B cell (primary cell): Measurements from ENCODE around the gene VSTM2L. TPM values are rescaled to one million over a fixed set of nuclear protein-coding genes. Genes with fewer than 3 reads are reported as not detected.

ENCODE experiments used
- ATAC-seq: fragments of 200-7000 bp; cut with Tn5 transposase; one replicate; pipeline ENCODE4 v1.10.0; 2021; ENCODE audit warnings: low read depth, mild to moderate bottlenecking, moderate number of reproducible peaks, moderate library complexity
- CTCF ChIA-PET: fragments of 350-600 bp; sonication (Branson Sonifier 250); formaldehyde crosslinking; loops from one replicate; lab custom pipeline; 2021; ENCODE audit warnings: antibody characterized with exemption, inconsistent platforms; lab: Charles Lee
- POLR2A ChIA-PET: fragments of 350-600 bp; sonication (Branson Sonifier 250); formaldehyde crosslinking; loops from one replicate; lab custom pipeline; 2021; ENCODE audit warnings: antibody characterized with exemption; lab: Charles Lee
- DNase-seq: peaks from one replicate; pipeline ENCODE4 v3.0.0; 2013
- H2AFZ ChIP-seq: 2 replicates; pipeline ENCODE4 v1.6.1; 2012; ENCODE audit warnings: mild to moderate bottlenecking, low read depth, low read length; ENCODE audit not compliant: insufficient read depth, poor library complexity, severe bottlenecking
- H3K27ac ChIP-seq, 2 donors: 1 replicate in 1 of 2; 2 replicates in 1 of 2; pipeline ENCODE4 v1.5.1; 2012 to 2013; ENCODE audit warnings: low read length in 2 of 2, mild to moderate bottlenecking in 2 of 2, moderate library complexity in 1 of 2
- H3K27me3 ChIP-seq, 4 experiments: fragments of 200-600 bp in 1 of 4; sonication (generic) in 1 of 4; replicated peaks in 1 of 4; 1 replicate in 2 of 4; 2 replicates in 2 of 4; pipeline versions ENCODE4 v1.6.1 to v1.7.0; 2013 to 2016; ENCODE audit warnings: low read length in 3 of 4, mild to moderate bottlenecking in 2 of 4, mixed read lengths in 1 of 4, moderate library complexity in 1 of 4; ENCODE audit not compliant: insufficient read depth in 4 of 4, control insufficient read depth in 3 of 4; ENCODE audit errors: control extremely low read depth in 1 of 4
- H3K36me3 ChIP-seq, 2 experiments: replicated peaks in 1 of 2; 1 replicate in 1 of 2; 2 replicates in 1 of 2; pipeline versions ENCODE4 v1.6.1 to v1.7.1; 2013; ENCODE audit warnings: low read length in 1 of 2; ENCODE audit not compliant: insufficient read depth in 2 of 2, control insufficient read depth in 1 of 2; ENCODE audit errors: control extremely low read depth in 1 of 2, extremely low read depth in 1 of 2
- H3K4me1 ChIP-seq, 2 donors: fragments of 200-600 bp in 1 of 2; sonication (generic) in 1 of 2; 1 replicate in 1 of 2; 2 replicates in 1 of 2; pipeline versions ENCODE4 v1.5.1 to v1.6.1; 2013 to 2017; ENCODE audit warnings: low read length in 2 of 2; ENCODE audit not compliant: control insufficient read depth in 2 of 2, insufficient read depth in 2 of 2
- H3K4me2 ChIP-seq: replicated peaks from 2 replicates; pipeline ENCODE3; 2012; ENCODE audit warnings: mild to moderate bottlenecking, low read depth, low read length; ENCODE audit not compliant: poor library complexity, severe bottlenecking
- H3K4me3 ChIP-seq, 5 experiments: fragments of 200-600 bp in 1 of 5; sonication (generic) in 1 of 5; 1 replicate in 3 of 5; 2 replicates in 2 of 5; pipeline versions ENCODE4 v1.5.1 to v1.7.0; 2011 to 2016; ENCODE audit warnings: low read length in 4 of 5, mild to moderate bottlenecking in 4 of 5, low read depth in 2 of 5, control low read depth in 1 of 5, moderate library complexity in 1 of 5; ENCODE audit not compliant: insufficient read depth in 1 of 5; ENCODE audit errors: control extremely low read depth in 1 of 5, extremely low read depth in 1 of 5
- H3K79me2 ChIP-seq: fragments of 200-600 bp; sonication (generic); one replicate; pipeline ENCODE4 v1.6.0; 2016; ENCODE audit warnings: low read length; ENCODE audit not compliant: control insufficient read depth, insufficient read depth
- H3K9ac ChIP-seq: fragments of 200-600 bp; sonication (generic); 2 replicates; pipeline ENCODE4 v1.6.1; 2017; ENCODE audit warnings: mild to moderate bottlenecking, low read length, moderate library complexity
- H3K9me3 ChIP-seq, 3 donors: one replicate each; pipeline versions ENCODE4 v1.6.1 to v1.7.1; 2013; ENCODE audit warnings: low read length in 2 of 3; ENCODE audit not compliant: control insufficient read depth in 2 of 3, insufficient read depth in 1 of 3; ENCODE audit errors: control extremely low read depth in 1 of 3
- H4K20me1 ChIP-seq: 2 replicates; pipeline ENCODE4 v1.6.0; 2012; ENCODE audit warnings: mild to moderate bottlenecking, low read length; ENCODE audit not compliant: insufficient read depth, control insufficient read depth, poor library complexity, severe bottlenecking
- H3K27ac Mint-ChIP-seq: one replicate; pipeline ENCODE4 v1.8.0; 2021; ENCODE audit warnings: mixed read lengths
- H3K27me3 Mint-ChIP-seq: one replicate; pipeline ENCODE4 v1.8.0; 2021; ENCODE audit warnings: mixed read lengths
- H3K4me1 Mint-ChIP-seq: one replicate; pipeline ENCODE4 v1.8.0; 2021; ENCODE audit warnings: mixed read lengths
- H3K4me3 Mint-ChIP-seq: one replicate; pipeline ENCODE4 v1.8.0; 2021; ENCODE audit warnings: mixed read lengths
- H3K9me3 Mint-ChIP-seq: one replicate; pipeline ENCODE4 v1.8.0; 2022; ENCODE audit warnings: mixed read lengths; ENCODE audit not compliant: insufficient read depth
- CTCF ChIP-seq: fragments of 200-600 bp; IDR thresholded peaks from one replicate; pipeline ENCODE4 v1.8.0; 2022; ENCODE audit warnings: antibody characterized with exemption, mild to moderate bottlenecking
- EZH2 ChIP-seq: IDR thresholded peaks from 2 replicates; pipeline ENCODE4 v1.6.1; 2012; ENCODE audit warnings: borderline replicate concordance, low read depth, mild to moderate bottlenecking, moderate library complexity, low read length; ENCODE audit not compliant: insufficient read depth, poor library complexity, severe bottlenecking
- WGBS: methylation state at CpG from one replicate; pipeline ENCODE4 v1.1.5; 2013; ENCODE audit warnings: missing lambda C conversion rate; ENCODE audit not compliant: insufficient coverage; 5-methylcytosine and 5-hydroxymethylcytosine counted together
- intact Hi-C: fragments of 100-400 bp; cut with micrococcal nuclease; formaldehyde crosslinking; loops from one replicate; pipeline ENCODE4 v1.10.0; 2022
- polyA plus RNA-seq: library from polyadenylated mRNA; depleted of rRNA; stranded (reverse); fragments of >200 nt; gene quantifications from 2 replicates; pipeline ENCODE4 v1.2.3, GENCODE V29; 2012
- total RNA-seq, 2 donors: library from RNA; stranded (reverse); fragments of 120-200 nt in 1 of 2; gene quantifications; 1 replicate in 1 of 2; 2 replicates in 1 of 2; pipeline versions ENCODE4 v1.2.3 to v1.2.4, GENCODE V29; 2013 to 2022

The VSTM2L gene
- total and polyA plus RNA-seq, 2 donors (not counting 1 experiment from before 2014, with no cell fraction given) = 0.25 TPM; not detected in 1

GRCh38 chr20:37903317-37904007 lies 535 bp downstream of the VSTM2L start:
- CTCF ChIA-PET = interaction anchor here (1.3 kb wide), 1 partner anchor 88 kb away, joined by 4 read pairs; no protein-coding TSS in a partner anchor
- H3K4me3 Mint-ChIP-seq = peak overlapping the region; percentile 86

More at GRCh38 chr20:37903317-37904007, 535 bp downstream of the VSTM2L start:
- no peak for ATAC-seq
- Histone ChIP-seq H3K4me2 (peak overlapping the region; percentile 74), H3K9ac (peak overlapping the region; percentile 37), H4K20me1 (no peaks in the 10 kb centered on the region), H3K4me1 (peaks cover 10 to 17% of the 10 kb centered on the region in 2 donors), H3K79me2 (no peaks in the 10 kb centered on the region), H3K27me3 (peaks cover 0 to 58% (median 22%) of the 10 kb centered on the region in 4 experiments), H3K4me3 (peak overlapping the region in 2 of 5 experiments; percentile 5 to 33), H3K27ac (no peak overlapping the region), H3K9me3 (peaks cover 0 to 11% (median 0%) of the 10 kb centered on the region in 3 donors), H2AFZ (peak overlapping the region; percentile 46), H3K36me3 (no peaks in the 10 kb centered on the region)
- TF ChIP-seq EZH2 = no peak
- peak; percentile 45 for TF ChIP-seq CTCF
- WGBS = 30% methylated on average over 66 of the region's 67 CpGs
- POLR2A ChIA-PET = no interaction called here
- Mint-ChIP-seq H3K27me3 (peaks cover 60% of the 10 kb centered on the region), H3K9me3 (no peaks in the 10 kb centered on the region), H3K27ac (peak overlapping the region; percentile 69), H3K4me1 (peaks cover 14% of the 10 kb centered on the region)
- intact Hi-C loops = loop anchor here (2.0 to 10.0 kb wide), 2 partner anchors 319 to 339 kb away; no protein-coding TSS in a partner anchor
- peak; percentile 32 for DNase-seq
